ENCODE measurements around the gene WDPCP.

GRCh38 chr2:63192889-63193774 is 395.1 kb downstream of the WDPCP start:
- TF ChIP-seq, protein P1, sequence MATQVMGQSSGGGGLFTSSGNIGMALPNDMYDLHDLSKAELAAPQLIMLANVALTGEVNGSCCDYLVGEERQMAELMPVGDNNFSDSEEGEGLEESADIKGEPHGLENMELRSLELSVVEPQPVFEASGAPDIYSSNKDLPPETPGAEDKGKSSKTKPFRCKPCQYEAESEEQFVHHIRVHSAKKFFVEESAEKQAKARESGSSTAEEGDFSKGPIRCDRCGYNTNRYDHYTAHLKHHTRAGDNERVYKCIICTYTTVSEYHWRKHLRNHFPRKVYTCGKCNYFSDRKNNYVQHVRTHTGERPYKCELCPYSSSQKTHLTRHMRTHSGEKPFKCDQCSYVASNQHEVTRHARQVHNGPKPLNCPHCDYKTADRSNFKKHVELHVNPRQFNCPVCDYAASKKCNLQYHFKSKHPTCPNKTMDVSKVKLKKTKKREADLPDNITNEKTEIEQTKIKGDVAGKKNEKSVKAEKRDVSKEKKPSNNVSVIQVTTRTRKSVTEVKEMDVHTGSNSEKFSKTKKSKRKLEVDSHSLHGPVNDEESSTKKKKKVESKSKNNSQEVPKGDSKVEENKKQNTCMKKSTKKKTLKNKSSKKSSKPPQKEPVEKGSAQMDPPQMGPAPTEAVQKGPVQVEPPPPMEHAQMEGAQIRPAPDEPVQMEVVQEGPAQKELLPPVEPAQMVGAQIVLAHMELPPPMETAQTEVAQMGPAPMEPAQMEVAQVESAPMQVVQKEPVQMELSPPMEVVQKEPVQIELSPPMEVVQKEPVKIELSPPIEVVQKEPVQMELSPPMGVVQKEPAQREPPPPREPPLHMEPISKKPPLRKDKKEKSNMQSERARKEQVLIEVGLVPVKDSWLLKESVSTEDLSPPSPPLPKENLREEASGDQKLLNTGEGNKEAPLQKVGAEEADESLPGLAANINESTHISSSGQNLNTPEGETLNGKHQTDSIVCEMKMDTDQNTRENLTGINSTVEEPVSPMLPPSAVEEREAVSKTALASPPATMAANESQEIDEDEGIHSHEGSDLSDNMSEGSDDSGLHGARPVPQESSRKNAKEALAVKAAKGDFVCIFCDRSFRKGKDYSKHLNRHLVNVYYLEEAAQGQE (IDR thresholded peaks at IDR 0.05; ENCODE audit: low read depth), result no peak
- TF ChIP-seq MAX (IDR thresholded peaks at IDR 0.05) (no peak), NFIC (IDR thresholded peaks at IDR 0.05) (no peak), TAF1 (IDR thresholded peaks at IDR 0.05; ENCODE audit: low read depth) (no peak), CEBPB (IDR thresholded peaks at IDR 0.05) (no peak), RAD21 (IDR thresholded peaks at IDR 0.05; ENCODE audit: low read depth) (no peak), ZBTB7A (IDR thresholded peaks at IDR 0.05; ENCODE audit: low read depth) (no peak), YY1 (IDR thresholded peaks at IDR 0.05; ENCODE audit: low read depth) (no peak)

Data from Ishikawa (cell line).